K562 (cell line): Measurements from ENCODE around the gene NME7. TPM values are rescaled to one million over a fixed set of nuclear protein-coding genes. Genes with fewer than 3 reads are reported as not detected.
A peak's percentile ranks its signal among the peaks of the same experiment; 100 is the strongest.

Experiments
- CBX2 ChIP-seq: fragments of 200-600 bp; sonication (generic); IDR thresholded peaks from one replicate; pipeline ENCODE4 v1.6.1; 2012; ENCODE audit warnings: mild to moderate bottlenecking, low read length, inconsistent platforms; ENCODE audit not compliant: insufficient read depth, poor library complexity, severe bottlenecking
- CBX3 ChIP-seq, 2 experiments: IDR thresholded peaks; 1 replicate in 1 of 2; 2 replicates in 1 of 2; pipeline ENCODE4 v1.6.1; 2012; ENCODE audit warnings: inconsistent platforms in 2 of 2, low read length in 2 of 2, borderline replicate concordance in 1 of 2, control low read depth in 1 of 2
- EWSR1 ChIP-seq: fragments of 450-650 bp; IDR thresholded peaks from 2 replicates; pipeline ENCODE4 v1.6.1; 2018; ENCODE audit warnings: borderline replicate concordance, mild to moderate bottlenecking, low read depth, moderate library complexity; ENCODE audit not compliant: partially characterized antibody
- FOSL1 ChIP-seq: fragments of 200-800 bp; sonication (Bioruptor generic); conservative IDR thresholded peaks from 2 replicates; pipeline ENCODE4 v1.6.1; 2016; ENCODE audit warnings: missing genetic modification characterization, missing compliant biosample characterization
- HDAC8 ChIP-seq: fragments of 450-650 bp; IDR thresholded peaks from 2 replicates; pipeline ENCODE4 v1.6.1; 2016; ENCODE audit warnings: mild to moderate bottlenecking, missing genetic modification characterization, moderate library complexity, missing compliant biosample characterization
- HNRNPH1 ChIP-seq: fragments of 200-400 bp; formaldehyde crosslinking; optimal IDR thresholded peaks from 2 replicates; pipeline ENCODE3; 2017; ENCODE audit warnings: low read depth, mild to moderate bottlenecking, low read length, moderate library complexity
- NCOA6 ChIP-seq: fragments of 450-650 bp; IDR thresholded peaks from 2 replicates; pipeline ENCODE4 v1.6.1; 2017; ENCODE audit warnings: mild to moderate bottlenecking
- NCOR1 ChIP-seq: fragments of 450-650 bp; IDR thresholded peaks from 2 replicates; pipeline ENCODE4 v1.6.1; 2016; ENCODE audit warnings: mild to moderate bottlenecking, moderate library complexity
- NFXL1 ChIP-seq: fragments of 450-650 bp; formaldehyde crosslinking; IDR thresholded peaks from 2 replicates; pipeline ENCODE4 v1.4.0; 2021; ENCODE audit warnings: mild to moderate bottlenecking
- PHF21A ChIP-seq: fragments of 450-650 bp; IDR thresholded peaks from 2 replicates; pipeline ENCODE4 v1.6.1; 2017; ENCODE audit warnings: low read depth, borderline replicate concordance
- RAD21 ChIP-seq, 2 experiments: fragments of 250-450 bp in 1 of 2; fragments of 450-650 bp in 1 of 2; sonication (Bioruptor Pico) in 1 of 2; formaldehyde crosslinking in 1 of 2; IDR thresholded peaks in 1 of 2; conservative IDR thresholded peaks in 1 of 2; 2 replicates each; pipeline versions ENCODE4 v1.4.0 to v1.8.0; 2020 to 2022; ENCODE audit warnings: mild to moderate bottlenecking in 2 of 2, moderate library complexity in 1 of 2
- RCOR1 ChIP-seq, 2 experiments: IDR thresholded peaks; 2 replicates each; pipeline ENCODE4 v1.6.1; 2012; ENCODE audit warnings: low read depth in 2 of 2, low read length in 2 of 2, borderline replicate concordance in 1 of 2, improper control_type of control experiment in 1 of 2
- SPI1 ChIP-seq: IDR thresholded peaks from 2 replicates; pipeline ENCODE4 v1.6.1; 2011; ENCODE audit warnings: low read depth, low read length, control low read depth, borderline replicate concordance
- YY1 ChIP-seq, 3 experiments: IDR thresholded peaks; 2 replicates each; pipeline ENCODE4 v1.6.1; 2011; ENCODE audit warnings: low read length in 2 of 3, mild to moderate bottlenecking in 2 of 3, moderate library complexity in 2 of 3, borderline replicate concordance in 1 of 3, control low read depth in 1 of 3, low read depth in 1 of 3; ENCODE audit not compliant: insufficient read depth in 3 of 3, insufficient replicate concordance in 2 of 3, control insufficient read depth in 1 of 3, insufficient read length in 1 of 3; ENCODE audit errors: extremely low read depth in 1 of 3
- ZFPM2 ChIP-seq: fragments of 250-450 bp; sonication (Bioruptor Pico); IDR thresholded peaks from 2 replicates; pipeline ENCODE4 v1.5.1; 2022; ENCODE audit warnings: mild to moderate bottlenecking
- ZNF232 ChIP-seq: sonication (generic); formaldehyde crosslinking; IDR thresholded peaks from 2 replicates; pipeline ENCODE4 v1.8.0; 2022; ENCODE audit warnings: mild to moderate bottlenecking, missing genetic modification reagents
- ZNF282 ChIP-seq: sonication (generic); formaldehyde crosslinking; IDR thresholded peaks from 2 replicates; pipeline ENCODE4 v1.8.1; 2023; ENCODE audit warnings: missing genetic modification reagents
- polyA plus RNA-seq, 8 experiments: library from polyadenylated mRNA; depleted of rRNA in 4 of 8; stranded (reverse) in 5 of 8; unstranded in 3 of 8; fragments of >200 nt; fragmentation: Nextera tagmentation in 2 of 8; fragmentation: Illumina TruSeq in 1 of 8; extraction: Ambion mirVana in 2 of 8; extraction: Trizol in 1 of 8; gene quantifications; 2 replicates each; pipeline versions ENCODE4 v1.2.1 to v1.2.3, GENCODE V29; 2011 to 2014; ENCODE audit warnings: inconsistent platforms in 1 of 8, missing spikeins in 1 of 8
- total RNA-seq, 7 experiments: library from RNA; depleted of rRNA in 6 of 7; stranded (reverse); fragments of >200 nt in 6 of 7; fragmentation: Illumina TruSeq in 2 of 7; extraction: Trizol in 2 of 7; gene quantifications; 2 replicates each; pipeline versions ENCODE4 v1.2.1 to v1.2.3, GENCODE V29; 2011 to 2021; ENCODE audit warnings: low replicate concordance in 1 of 7
- TF ChIP-seq, protein P1 (sequence below): fragments of 450-650 bp; IDR thresholded peaks from 2 replicates; pipeline ENCODE4 v1.6.1; 2017; ENCODE audit warnings: antibody characterized with exemption
- TF ChIP-seq, protein P2 (sequence below): sonication (generic); formaldehyde crosslinking; IDR thresholded peaks from 2 replicates; pipeline ENCODE4 v1.8.0; 2022; ENCODE audit warnings: mild to moderate bottlenecking, missing genetic modification reagents
- TF ChIP-seq, protein P3 (sequence below), 2 experiments: fragments of 200-800 bp in 1 of 2; sonication (Bioruptor generic) in 1 of 2; sonication (generic) in 1 of 2; formaldehyde crosslinking in 1 of 2; IDR thresholded peaks in 1 of 2; conservative IDR thresholded peaks in 1 of 2; 2 replicates each; pipeline versions ENCODE4 v1.5.0 to v1.6.1; 2016 to 2020; ENCODE audit warnings: missing compliant biosample characterization in 1 of 2, missing genetic modification characterization in 1 of 2, missing genetic modification reagents in 1 of 2

NME7 gene
- total and polyA plus RNA-seq, 9 of the 15 experiments (the other 6 are each of a cell fraction or from before 2014, with no cell fraction given): 7.9 to 43.2 (median 23.9) TPM

DNA sequence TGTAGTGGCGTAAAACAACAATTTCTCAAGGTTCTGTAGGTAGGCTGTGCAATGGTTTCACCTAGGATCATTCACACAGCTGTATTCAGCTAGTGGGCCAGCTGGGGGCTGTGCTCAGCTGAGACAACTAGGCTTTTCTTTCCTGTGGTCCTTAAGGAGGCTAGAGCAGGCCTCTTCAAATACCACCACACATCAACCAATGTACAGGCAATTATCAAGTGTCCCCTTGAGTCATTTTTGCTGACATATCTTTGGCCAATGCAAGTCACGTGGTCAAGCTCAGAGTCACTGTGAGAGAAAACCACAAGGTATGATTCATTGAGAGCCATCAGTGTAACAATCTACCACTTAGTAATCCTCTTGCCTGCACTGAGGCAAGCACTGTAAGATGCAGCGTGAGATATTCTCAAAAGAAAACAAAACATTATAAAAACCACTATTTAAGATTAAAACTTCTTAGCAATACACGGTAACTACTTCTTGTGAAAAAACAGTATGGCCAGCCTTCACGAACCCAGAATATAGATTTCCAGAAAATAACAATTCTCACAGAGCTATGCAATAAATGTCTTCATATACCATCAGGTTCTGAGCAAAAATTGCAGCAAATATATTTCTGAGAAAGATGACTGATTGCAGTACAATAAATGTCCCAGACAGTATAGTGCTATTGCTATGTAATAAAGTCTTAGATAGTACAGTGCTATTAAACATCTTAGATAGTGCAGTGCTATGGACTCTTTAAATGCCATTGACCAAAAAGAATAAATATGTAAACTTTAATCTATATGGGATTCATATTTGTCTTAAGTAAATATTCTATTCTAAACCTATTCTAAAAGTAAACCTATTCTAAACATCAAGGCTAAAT is 55.3 kb downstream of the NME7 start (continued):
- TF ChIP-seq NFXL1 (CRISPR knock-in tag) (no peak), CBX2 (no peak), HNRNPH1 (no peak), PHF21A (no peak; the same call in 1 of the 2 replicates), YY1 (IDR thresholded peaks at IDR 0.05; ENCODE audit: borderline replicate concordance in 1 of 3, control insufficient read depth in 1 of 3, extremely low read depth in 1 of 3, insufficient read depth in 3 of 3, insufficient read length in 1 of 3, insufficient replicate concordance in 2 of 3, low read depth in 1 of 3, low read length in 2 of 3) (no peak), ZFPM2 (CRISPR knock-in tag) (no peak), HDAC8 (tag) (no peak), ZNF282 (CRISPR knock-in tag) (no peak), CBX3 (IDR thresholded peaks at IDR 0.05; ENCODE audit: borderline replicate concordance in 1 of 2, low read length in 2 of 2) (peak in 1 of 2 experiments; percentile 89; a peak in 2 of 3 replicates), SPI1 (no peak), FOSL1 (peak; percentile 100), NCOR1 (peak; percentile 40; the same call in 1 of the 2 replicates), EWSR1 (no peak), RCOR1 (IDR thresholded peaks at IDR 0.05; ENCODE audit: borderline replicate concordance in 1 of 2, low read depth in 2 of 2, low read length in 2 of 2) (peak in 1 of 2 experiments; percentile 90; a peak in 2 of 4 replicates), NCOA6 (no peak), RAD21 (CRISPR knock-in tag; conservative IDR thresholded peaks at IDR 0.05 in 1 of 2, IDR thresholded peaks at IDR 0.05 in 1 of 2) (no peak; a peak in 1 of 4 replicates), ZNF232 (CRISPR knock-in tag) (no peak)
- TF ChIP-seq, protein P1, sequence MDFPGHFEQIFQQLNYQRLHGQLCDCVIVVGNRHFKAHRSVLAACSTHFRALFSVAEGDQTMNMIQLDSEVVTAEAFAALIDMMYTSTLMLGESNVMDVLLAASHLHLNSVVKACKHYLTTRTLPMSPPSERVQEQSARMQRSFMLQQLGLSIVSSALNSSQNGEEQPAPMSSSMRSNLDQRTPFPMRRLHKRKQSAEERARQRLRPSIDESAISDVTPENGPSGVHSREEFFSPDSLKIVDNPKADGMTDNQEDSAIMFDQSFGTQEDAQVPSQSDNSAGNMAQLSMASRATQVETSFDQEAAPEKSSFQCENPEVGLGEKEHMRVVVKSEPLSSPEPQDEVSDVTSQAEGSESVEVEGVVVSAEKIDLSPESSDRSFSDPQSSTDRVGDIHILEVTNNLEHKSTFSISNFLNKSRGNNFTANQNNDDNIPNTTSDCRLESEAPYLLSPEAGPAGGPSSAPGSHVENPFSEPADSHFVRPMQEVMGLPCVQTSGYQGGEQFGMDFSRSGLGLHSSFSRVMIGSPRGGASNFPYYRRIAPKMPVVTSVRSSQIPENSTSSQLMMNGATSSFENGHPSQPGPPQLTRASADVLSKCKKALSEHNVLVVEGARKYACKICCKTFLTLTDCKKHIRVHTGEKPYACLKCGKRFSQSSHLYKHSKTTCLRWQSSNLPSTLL: no peak
- TF ChIP-seq, protein P2, sequence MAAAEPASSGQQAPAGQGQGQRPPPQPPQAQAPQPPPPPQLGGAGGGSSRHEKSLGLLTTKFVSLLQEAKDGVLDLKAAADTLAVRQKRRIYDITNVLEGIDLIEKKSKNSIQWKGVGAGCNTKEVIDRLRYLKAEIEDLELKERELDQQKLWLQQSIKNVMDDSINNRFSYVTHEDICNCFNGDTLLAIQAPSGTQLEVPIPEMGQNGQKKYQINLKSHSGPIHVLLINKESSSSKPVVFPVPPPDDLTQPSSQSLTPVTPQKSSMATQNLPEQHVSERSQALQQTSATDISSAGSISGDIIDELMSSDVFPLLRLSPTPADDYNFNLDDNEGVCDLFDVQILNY: no peak
- TF ChIP-seq, protein P3, sequence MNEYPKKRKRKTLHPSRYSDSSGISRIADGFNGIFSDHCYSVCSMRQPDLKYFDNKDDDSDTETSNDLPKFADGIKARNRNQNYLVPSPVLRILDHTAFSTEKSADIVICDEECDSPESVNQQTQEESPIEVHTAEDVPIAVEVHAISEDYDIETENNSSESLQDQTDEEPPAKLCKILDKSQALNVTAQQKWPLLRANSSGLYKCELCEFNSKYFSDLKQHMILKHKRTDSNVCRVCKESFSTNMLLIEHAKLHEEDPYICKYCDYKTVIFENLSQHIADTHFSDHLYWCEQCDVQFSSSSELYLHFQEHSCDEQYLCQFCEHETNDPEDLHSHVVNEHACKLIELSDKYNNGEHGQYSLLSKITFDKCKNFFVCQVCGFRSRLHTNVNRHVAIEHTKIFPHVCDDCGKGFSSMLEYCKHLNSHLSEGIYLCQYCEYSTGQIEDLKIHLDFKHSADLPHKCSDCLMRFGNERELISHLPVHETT (CRISPR knock-in tag; conservative IDR thresholded peaks at IDR 0.05 in 1 of 2, IDR thresholded peaks at IDR 0.05 in 1 of 2): peak in 1 of 2 experiments; percentile 54; a peak in 1 of 4 replicates
